T-cell (primary cell): ENCODE results near the gene IFITM2. TPM values are rescaled to one million over a fixed set of nuclear protein-coding genes. Genes with fewer than 3 reads are reported as not detected.
"Not testable (repeated sequence)": the region's sequence is repeated elsewhere in the genome, so short reads cannot be mapped to it uniquely, and the experiment has no call there.

Experiments
- ATAC-seq, 4 experiments: fragments of 200-7000 bp in 3 of 4; fragments of 150-1000 bp in 1 of 4; cut with Tn5 transposase; replicated peaks in 1 of 4; 1 replicate in 3 of 4; 2 replicates in 1 of 4; pipeline ENCODE4 v1.10.0; 2021; ENCODE audit warnings: moderate library complexity in 3 of 4, mild to moderate bottlenecking in 2 of 4, moderate number of reproducible peaks in 1 of 4
- CTCF ChIA-PET, 2 donors: fragments of 300-600 bp; sonication (Branson Sonifier 250); formaldehyde crosslinking; loops; one replicate each; lab custom pipeline; 2022; ENCODE audit warnings: antibody characterized with exemption in 2 of 2; lab: Charles Lee
- POLR2A ChIA-PET, 2 donors: fragments of 300-600 bp; sonication (Branson Sonifier 250); formaldehyde crosslinking; loops; one replicate each; lab custom pipeline; 2022; ENCODE audit warnings: antibody characterized with exemption in 2 of 2; lab: Charles Lee
- DNase-seq, 35 experiments: peaks; one replicate each; pipeline versions ENCODE4 v3.0.0 to v3.0.0-alpha.2; 2013 to 2023
- H3K27ac ChIP-seq: one replicate; pipeline ENCODE4 v1.5.1; 2013; ENCODE audit warnings: low read length
- H3K27me3 ChIP-seq, 2 experiments: replicated peaks in 1 of 2; 1 replicate in 1 of 2; 2 replicates in 1 of 2; pipeline versions ENCODE4 v1.6.1 to v1.7.0; 2013; ENCODE audit warnings: low read length in 1 of 2, mixed read lengths in 1 of 2; ENCODE audit not compliant: control insufficient read depth in 2 of 2, insufficient read depth in 2 of 2; ENCODE audit errors: extremely low read depth in 1 of 2
- H3K36me3 ChIP-seq, 2 donors: 1 replicate in 1 of 2; 2 replicates in 1 of 2; pipeline versions ENCODE4 v1.6.1 to v1.7.0; 2013; ENCODE audit warnings: low read length in 1 of 2; ENCODE audit not compliant: control insufficient read depth in 2 of 2, insufficient read depth in 1 of 2; ENCODE audit errors: extremely low read depth in 1 of 2
- H3K4me1 ChIP-seq, 2 experiments: 1 replicate in 1 of 2; 2 replicates in 1 of 2; pipeline versions ENCODE4 v1.6.1 to v1.7.0; 2013; ENCODE audit warnings: low read length in 2 of 2, mixed read lengths in 1 of 2; ENCODE audit not compliant: insufficient read depth in 2 of 2, control insufficient read depth in 1 of 2; ENCODE audit errors: extremely low read depth in 1 of 2
- H3K4me3 ChIP-seq, 2 donors: 1 replicate in 1 of 2; 2 replicates in 1 of 2; pipeline versions ENCODE4 v1.5.1 to v1.7.0; 2013; ENCODE audit warnings: mild to moderate bottlenecking in 2 of 2, low read length in 1 of 2, moderate library complexity in 1 of 2; ENCODE audit not compliant: control insufficient read depth in 1 of 2; ENCODE audit errors: extremely low read depth in 1 of 2
- H3K9me3 ChIP-seq: 2 replicates; pipeline ENCODE4 v1.7.0; 2013
- H3K27ac Mint-ChIP-seq, 2 donors: one replicate each; pipeline ENCODE4 v1.8.0; 2020 to 2021; ENCODE audit warnings: mild to moderate bottlenecking in 2 of 2, mixed read lengths in 2 of 2
- H3K27me3 Mint-ChIP-seq, 2 donors: one replicate each; pipeline ENCODE4 v1.8.0; 2021 to 2022; ENCODE audit warnings: mixed read lengths in 2 of 2
- H3K36me3 Mint-ChIP-seq: one replicate; pipeline ENCODE4 v1.8.0; 2021; ENCODE audit warnings: mixed read lengths
- H3K4me1 Mint-ChIP-seq, 3 donors: one replicate each; pipeline ENCODE4 v1.8.0; 2020 to 2022; ENCODE audit warnings: mixed read lengths in 3 of 3, mild to moderate bottlenecking in 1 of 3
- H3K4me3 Mint-ChIP-seq, 3 donors: one replicate each; pipeline ENCODE4 v1.8.0; 2020 to 2022; ENCODE audit warnings: mild to moderate bottlenecking in 3 of 3, mixed read lengths in 3 of 3, moderate library complexity in 3 of 3
- H3K9me3 Mint-ChIP-seq, 3 donors: one replicate each; pipeline ENCODE4 v1.8.0; 2020 to 2022; ENCODE audit warnings: mixed read lengths in 3 of 3
- whole genome bisulfite sequencing: methylation state at CpG from one replicate; pipeline ENCODE4 v1.1.5; 2013; ENCODE audit warnings: missing lambda C conversion rate; ENCODE audit not compliant: insufficient coverage; 5-methylcytosine and 5-hydroxymethylcytosine counted together
- total RNA-seq, 35 experiments: library from RNA in 6 of 35; stranded (reverse) in 6 of 35; fragments of 120-200 nt in 1 of 35; gene quantifications; one replicate each; pipeline versions ENCODE4 v1.2.1 to v1.2.4 and lab custom pipeline; 2013 to 2026

Gene IFITM2
- total RNA-seq, 5 donors from 2014 or later (not counting 1 experiment from before 2014, with no cell fraction given), result 276 to 654 (median 359) TPM

DNA sequence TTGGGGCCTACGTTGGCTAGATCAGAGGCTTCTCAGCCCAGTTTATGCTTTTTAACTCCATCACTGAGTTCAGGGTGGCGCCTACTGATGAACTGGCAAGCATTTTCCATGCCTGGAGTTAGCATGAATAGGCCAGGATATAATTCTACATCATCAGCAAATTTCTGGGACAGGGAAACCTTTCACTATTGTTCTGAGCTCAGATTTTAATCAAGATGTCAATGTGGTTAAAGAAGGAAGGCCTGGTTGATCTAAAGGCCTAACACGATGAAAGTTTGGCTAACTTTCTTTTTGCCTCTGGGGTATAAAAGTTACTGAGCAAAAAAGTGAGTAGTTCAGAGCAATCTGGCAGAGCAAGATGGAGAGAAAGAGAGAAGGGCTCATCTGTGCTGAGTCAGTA is 34.7 kb downstream of the IFITM2 start:
- H3K27ac ChIP-seq, result no peak overlapping the region
- ChIA-PET POLR2A (no interaction called here), CTCF (no interaction called here)
- Mint-ChIP-seq H3K9me3 (no peaks in the 10 kb centered on the region), H3K36me3 (no peaks in the 10 kb centered on the region), H3K27ac (peak overlapping the region; percentile 41 to 65), H3K4me1 (peaks cover 9 to 21% (median 18%) of the 10 kb centered on the region in 3 donors), H3K4me3 (no peak overlapping the region), H3K27me3 (peaks cover 0 to 1% of the 10 kb centered on the region in 2 donors)
- WGBS, result 57% methylated on average over 2 of the region's 3 CpGs
- H3K9me3 ChIP-seq, result no peaks in the 10 kb centered on the region
- no peak overlapping the region for H3K4me3 ChIP-seq
- no peaks in the 10 kb centered on the region for H3K36me3 ChIP-seq
- ATAC-seq (no peak), DNase-seq (no peak)
- peaks cover 5% of the 10 kb centered on the region in 2 experiments for H3K4me1 ChIP-seq
- no peaks in the 10 kb centered on the region for H3K27me3 ChIP-seq

DNA sequence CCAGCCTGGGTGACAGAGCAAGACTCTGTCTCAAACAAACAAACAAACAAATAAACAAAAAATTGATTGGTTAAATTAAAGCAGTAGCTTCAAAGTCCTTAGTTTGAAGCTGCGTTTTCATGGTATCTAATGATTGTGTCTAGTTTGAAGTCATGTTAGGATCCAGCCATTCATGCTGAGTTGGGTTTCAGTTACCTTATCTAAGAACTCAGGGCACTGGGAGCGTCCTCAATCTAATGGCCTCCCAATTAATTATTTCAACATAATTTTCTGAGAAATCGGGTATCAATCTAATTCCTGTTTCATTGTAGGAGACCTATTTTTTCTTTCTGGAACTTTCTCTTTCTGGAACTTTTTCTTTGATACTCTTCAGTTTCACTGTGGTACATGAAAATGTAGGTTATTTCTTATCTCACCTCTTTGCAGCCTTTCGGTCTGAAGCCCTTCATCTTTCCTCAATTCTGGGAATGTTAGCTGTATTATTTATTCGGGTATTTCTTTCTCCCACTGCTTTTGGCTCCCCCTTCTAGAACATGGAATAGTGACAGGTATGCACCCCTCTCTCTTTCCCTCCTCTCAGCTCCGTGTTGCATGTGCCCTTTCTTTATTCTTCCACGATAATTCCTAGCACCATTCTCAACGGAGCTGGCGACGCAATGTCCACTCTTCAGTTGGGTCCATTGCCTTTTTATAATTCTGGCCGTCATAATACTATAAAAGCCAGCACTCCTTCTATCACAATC is 37.4 kb downstream of the IFITM2 start:
- H3K4me3 Mint-ChIP-seq, result no peak overlapping the region
- ChIA-PET CTCF (interaction anchor here in 1 of 2 donors (0.7 kb wide), 1 partner anchor 20 kb away, joined by 3 read pairs; no protein-coding TSS in a partner anchor), POLR2A (no interaction called here)
- WGBS, result 91% methylated on average over 5 of the region's 11 CpGs
- H3K27ac ChIP-seq, result no peak overlapping the region
- ATAC-seq, result no peak
- H3K4me1 ChIP-seq, result no peaks in the 10 kb centered on the region
- no peak overlapping the region for H3K27ac Mint-ChIP-seq
- DNase-seq, result no peak
- H3K36me3 Mint-ChIP-seq, result no peaks in the 10 kb centered on the region
- no peaks in the 10 kb centered on the region for H3K36me3 ChIP-seq
- peaks cover 0 to 1% of the 10 kb centered on the region in 2 donors for H3K27me3 Mint-ChIP-seq
- no peaks in the 10 kb centered on the region for H3K9me3 Mint-ChIP-seq
- H3K27me3 ChIP-seq, result no peaks in the 10 kb centered on the region
- no peaks in the 10 kb centered on the region for H3K9me3 ChIP-seq
- peaks cover 9 to 22% (median 17%) of the 10 kb centered on the region in 3 donors for H3K4me1 Mint-ChIP-seq
- no peak overlapping the region for H3K4me3 ChIP-seq

DNA sequence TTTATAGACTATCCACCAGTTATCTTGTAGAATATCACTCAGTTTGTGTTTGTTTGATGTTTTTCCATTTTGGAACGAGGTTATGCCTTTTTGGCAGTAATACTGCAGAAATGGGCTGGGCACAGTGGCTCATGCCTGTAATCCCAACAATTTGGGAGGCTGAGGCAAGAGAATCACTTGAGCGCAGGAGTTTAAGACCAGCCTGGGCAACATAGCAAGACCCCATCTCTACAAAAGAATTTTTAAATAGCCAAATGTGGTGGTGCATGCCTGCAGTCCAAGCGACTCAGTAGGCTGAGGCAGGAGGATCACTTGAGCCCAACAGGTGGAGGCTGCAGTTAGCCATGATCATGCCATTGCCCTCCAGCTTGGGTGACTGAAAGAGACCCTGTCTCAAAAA is 38.9 kb downstream of the IFITM2 start:
- ChIA-PET CTCF (interaction anchor here in 1 of 2 donors (0.6 kb wide), 1 partner anchor 63 kb away, joined by 3 read pairs; no protein-coding TSS in a partner anchor), POLR2A (no interaction called here)
- no peak for DNase-seq

DNA sequence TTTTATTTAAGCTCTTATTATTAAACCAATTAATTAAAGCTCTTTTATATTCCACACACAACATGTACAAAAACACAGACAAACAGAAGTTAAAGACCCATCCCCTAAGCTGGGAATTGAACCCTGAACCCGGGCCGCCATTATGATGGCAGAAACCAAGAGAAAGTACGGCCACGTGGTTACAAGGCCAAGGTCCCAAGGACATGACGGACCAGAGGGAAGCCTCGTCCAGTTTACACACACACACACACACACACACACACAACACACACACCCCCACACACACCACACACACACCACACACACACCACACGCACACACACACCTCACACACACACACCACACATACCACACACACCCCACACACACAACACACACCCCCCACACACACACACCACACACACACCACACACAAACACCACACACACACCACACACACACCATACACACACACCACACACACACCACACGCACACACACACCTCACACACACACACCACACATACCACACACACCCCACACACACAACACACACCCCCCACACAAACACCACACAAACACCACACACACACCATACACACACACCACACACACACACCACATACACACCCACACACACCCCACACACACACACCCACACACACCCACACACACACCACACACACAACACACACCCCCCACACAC is 41.8 kb downstream of the IFITM2 start:
- H3K9me3 ChIP-seq, H3K27me3 ChIP-seq, H3K4me3 Mint-ChIP-seq, H3K4me3 ChIP-seq, H3K27ac ChIP-seq, H3K36me3 Mint-ChIP-seq, ATAC-seq, DNase-seq, H3K27ac Mint-ChIP-seq, H3K9me3 Mint-ChIP-seq, H3K27me3 Mint-ChIP-seq, H3K36me3 ChIP-seq: not testable (repeated sequence)
- peaks cover 8 to 36% of the 10 kb centered on the region in 2 experiments for H3K4me1 ChIP-seq
- 87% methylated on average over 7 of the region's 8 CpGs for WGBS
- ChIA-PET POLR2A (interaction anchor here in 1 of 2 donors (0.6 kb wide), 1 partner anchor 9 kb away, joined by 3 read pairs; no protein-coding TSS in a partner anchor), CTCF (interaction anchor here in 1 of 2 donors (0.6 kb wide), 1 partner anchor 133 kb away, joined by 3 read pairs; no protein-coding TSS in a partner anchor)
- peaks cover 38 to 40% (median 39%) of the 10 kb centered on the region in 3 donors for H3K4me1 Mint-ChIP-seq

More for the DNA sequence above, 38.9 kb downstream of the IFITM2 start:
- H3K4me3 ChIP-seq, result no peak overlapping the region
- no peak overlapping the region for H3K27ac ChIP-seq
- Mint-ChIP-seq H3K36me3 (no peaks in the 10 kb centered on the region), H3K27ac (no peak overlapping the region), H3K4me3 (no peak overlapping the region), H3K4me1 (peaks cover 19 to 24% (median 20%) of the 10 kb centered on the region in 3 donors), H3K9me3 (no peaks in the 10 kb centered on the region), H3K27me3 (no peaks in the 10 kb centered on the region)
- no peaks in the 10 kb centered on the region for H3K36me3 ChIP-seq
- no peaks in the 10 kb centered on the region for H3K27me3 ChIP-seq
- 88% methylated on average over 1 of the region's 3 CpGs for WGBS
- H3K9me3 ChIP-seq, result no peaks in the 10 kb centered on the region
- ATAC-seq, result no peak
- H3K4me1 ChIP-seq, result peaks cover 8 to 14% of the 10 kb centered on the region in 2 experiments

DNA sequence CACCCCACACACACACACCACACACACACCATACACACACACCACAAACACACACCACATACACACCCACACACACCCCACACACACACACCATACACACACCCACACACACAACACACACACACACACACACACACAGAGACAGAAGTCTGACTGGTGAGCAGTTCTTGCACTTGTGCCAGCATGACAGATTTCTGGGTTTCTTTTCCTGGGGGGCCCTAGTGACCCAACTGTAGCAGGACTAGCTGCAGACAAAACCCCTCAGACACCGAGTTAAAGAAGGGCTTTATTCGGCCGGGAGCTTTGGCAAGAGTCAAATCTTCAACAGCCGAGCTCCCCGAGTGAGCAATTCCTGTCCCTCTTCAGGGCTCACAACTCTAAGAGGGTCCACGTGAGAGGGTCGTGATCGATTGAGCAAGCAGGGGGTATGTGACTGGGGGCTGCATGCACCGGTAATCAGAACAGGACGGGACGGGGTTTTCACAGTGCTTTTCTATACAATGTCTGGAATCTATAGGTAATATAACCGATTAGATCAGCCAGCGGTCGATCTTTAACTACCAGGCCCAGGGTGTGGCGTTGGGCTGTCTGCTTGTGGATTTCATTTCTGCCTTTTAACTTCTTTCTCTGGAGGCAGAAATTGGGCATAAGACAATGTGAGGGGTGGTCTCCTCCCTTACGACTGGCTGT is 42.6 kb downstream of the IFITM2 start:
- Mint-ChIP-seq H3K27ac (peak overlapping the region; percentile 53 to 70), H3K4me1 (peaks cover 43 to 46% (median 45%) of the 10 kb centered on the region in 3 donors), H3K4me3 (peak overlapping the region in 1 of 3 donors; percentile 1)
- ATAC-seq, H3K27me3 ChIP-seq, H3K9me3 Mint-ChIP-seq, H3K36me3 ChIP-seq, H3K9me3 ChIP-seq, H3K4me3 ChIP-seq, H3K36me3 Mint-ChIP-seq, POLR2A ChIA-PET, DNase-seq, H3K27me3 Mint-ChIP-seq, CTCF ChIA-PET: not testable (repeated sequence)
- H3K27ac ChIP-seq, result peak overlapping the region; percentile 23
- WGBS, result 86% methylated on average over 10 of the region's 16 CpGs
- H3K4me1 ChIP-seq, result peaks cover 10 to 41% of the 10 kb centered on the region in 2 experiments

DNA sequence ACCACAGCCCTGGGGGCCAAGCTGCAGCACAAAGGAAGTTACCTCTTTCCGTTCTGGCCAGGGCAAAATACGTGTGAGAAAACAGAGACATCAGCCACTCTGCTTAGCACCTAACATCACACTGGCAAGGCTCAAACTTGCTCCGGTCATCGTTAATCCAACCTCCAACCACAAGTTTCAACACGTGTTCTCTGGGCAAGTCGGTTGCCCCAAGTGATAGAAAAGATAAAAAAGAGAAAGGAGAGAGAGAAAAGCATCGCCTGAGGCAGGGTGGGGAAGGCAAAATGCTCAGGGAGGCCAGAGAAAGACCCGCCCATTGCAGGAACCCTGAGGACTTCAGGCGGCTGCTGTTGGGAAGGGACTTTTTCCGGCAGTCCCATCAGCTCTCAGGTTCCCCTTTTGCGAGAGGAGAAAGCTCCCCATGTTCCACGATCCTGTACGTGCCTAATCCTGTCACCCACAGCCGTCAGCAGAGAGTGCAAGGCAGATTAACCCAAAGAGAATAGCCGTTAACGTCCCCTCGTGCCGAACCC is 43.2 kb downstream of the IFITM2 start:
- Histone ChIP-seq H3K27ac (peak overlapping the region; percentile 23), H3K4me3 (no peak overlapping the region), H3K27me3 (no peaks in the 10 kb centered on the region), H3K9me3 (no peaks in the 10 kb centered on the region), H3K36me3 (no peaks in the 10 kb centered on the region), H3K4me1 (peaks cover 15 to 47% of the 10 kb centered on the region in 2 experiments)
- Mint-ChIP-seq H3K4me1 (peaks cover 47 to 49% (median 49%) of the 10 kb centered on the region in 3 donors), H3K9me3 (no peaks in the 10 kb centered on the region), H3K36me3 (no peaks in the 10 kb centered on the region), H3K27ac (peak overlapping the region; percentile 53 to 70), H3K4me3 (peak overlapping the region in 2 of 3 donors; percentile 1 to 44), H3K27me3 (no peaks in the 10 kb centered on the region)
- ATAC-seq, result no peak
- POLR2A ChIA-PET, result no interaction called here
- CTCF ChIA-PET, result no interaction called here
- DNase-seq, result no peak
- WGBS, result 70% methylated on average over 13 of the region's 18 CpGs
